Astrocyte (in vitro differentiated cells and primary cell): ENCODE measurements around the gene PRSS22. TPM values are rescaled to one million over a fixed set of nuclear protein-coding genes. Genes with fewer than 3 reads are reported as not detected.
A peak's percentile ranks its signal among the peaks of the same experiment; 100 is the strongest.

ENCODE experiments used
- DNase-seq: peaks from one replicate; pipeline ENCODE4 v3.0.0-alpha.2; 2010; ENCODE audit warnings: low read depth
- FAIRE-seq: peaks from 2 replicates; lab custom pipeline; 2011; peaks lifted over from hg19 to GRCh38; lab: Jason Lieb, UNC
- H2AFZ ChIP-seq: 2 replicates; pipeline ENCODE4 v1.6.0; 2012; ENCODE audit warnings: low read depth, low read length, inconsistent platforms
- H3K27ac ChIP-seq: 2 replicates; pipeline ENCODE4 v1.5.1; 2011; ENCODE audit warnings: low read depth, low read length, inconsistent platforms
- H3K27me3 ChIP-seq: 2 replicates; pipeline ENCODE4 v1.6.0; 2011; ENCODE audit warnings: low read length, inconsistent platforms; ENCODE audit not compliant: insufficient read depth
- H3K36me3 ChIP-seq: 2 replicates; pipeline ENCODE4 v1.5.1; 2011; ENCODE audit warnings: low read length, inconsistent platforms; ENCODE audit not compliant: insufficient read depth
- H3K4me1 ChIP-seq: 2 replicates; pipeline ENCODE4 v1.5.1; 2011; ENCODE audit warnings: low read length, inconsistent platforms; ENCODE audit not compliant: insufficient read depth
- H3K4me2 ChIP-seq: 2 replicates; pipeline ENCODE4 v1.6.0; 2012; ENCODE audit warnings: low read length, inconsistent platforms
- H3K4me3 ChIP-seq: 2 replicates; pipeline ENCODE4 v1.5.1; 2011; ENCODE audit warnings: low read depth, mild to moderate bottlenecking, low read length, inconsistent platforms; ENCODE audit not compliant: insufficient read depth
- H3K79me2 ChIP-seq: 2 replicates; pipeline ENCODE4 v1.6.0; 2012; ENCODE audit warnings: mild to moderate bottlenecking, low read length, inconsistent platforms; ENCODE audit not compliant: insufficient read depth
- H3K9ac ChIP-seq: 2 replicates; pipeline ENCODE4 v1.6.0; 2012; ENCODE audit warnings: mild to moderate bottlenecking, low read length, inconsistent platforms
- H3K9me3 ChIP-seq: 2 replicates; pipeline ENCODE4 v1.5.1; 2012; ENCODE audit warnings: low read depth, mild to moderate bottlenecking, low read length, inconsistent platforms; ENCODE audit not compliant: insufficient read depth
- H4K20me1 ChIP-seq: 2 replicates; pipeline ENCODE4 v1.6.0; 2012; ENCODE audit warnings: low read length, inconsistent platforms; ENCODE audit not compliant: insufficient read depth
- H3K27ac Mint-ChIP-seq: one replicate; pipeline ENCODE4 v1.8.0; 2021; ENCODE audit warnings: mild to moderate bottlenecking, mixed read lengths; ENCODE audit not compliant: unreplicated experiment
- H3K27me3 Mint-ChIP-seq: one replicate; pipeline ENCODE4 v1.8.0; 2021; ENCODE audit warnings: low read depth, mixed read lengths; ENCODE audit not compliant: unreplicated experiment
- H3K36me3 Mint-ChIP-seq: one replicate; pipeline ENCODE4 v1.8.0; 2021; ENCODE audit warnings: low read depth, mixed read lengths; ENCODE audit not compliant: unreplicated experiment
- H3K4me1 Mint-ChIP-seq: one replicate; pipeline ENCODE4 v1.8.0; 2021; ENCODE audit warnings: low read depth, mixed read lengths; ENCODE audit not compliant: unreplicated experiment
- H3K4me3 Mint-ChIP-seq: one replicate; pipeline ENCODE4 v1.8.0; 2021; ENCODE audit warnings: mild to moderate bottlenecking, moderate library complexity, mixed read lengths; ENCODE audit not compliant: unreplicated experiment
- H3K9me3 Mint-ChIP-seq: one replicate; pipeline ENCODE4 v1.8.0; 2021; ENCODE audit warnings: mild to moderate bottlenecking, mixed read lengths; ENCODE audit not compliant: unreplicated experiment
- EZH2 ChIP-seq: IDR thresholded peaks from 2 replicates; pipeline ENCODE4 v1.6.1; 2012; ENCODE audit warnings: mild to moderate bottlenecking, low read length, inconsistent platforms; ENCODE audit not compliant: insufficient read depth
- total RNA-seq: library from RNA; stranded (reverse); gene quantifications from 2 replicates; pipeline ENCODE4 v1.2.1, GENCODE V29; 2021
- TF ChIP-seq, protein P1 (sequence below): IDR thresholded peaks from 2 replicates; pipeline ENCODE4 v1.5.1; 2011; ENCODE audit warnings: low read depth, mild to moderate bottlenecking, inconsistent platforms, low read length, moderate library complexity; ENCODE audit not compliant: insufficient read depth

PRSS22 gene
- total RNA-seq, 1 donor from 2014 or later = 1.5 TPM

- no peaks in the 10 kb centered on the region for H4K20me1 ChIP-seq
- Mint-ChIP-seq H3K27me3 (no peaks in the 10 kb centered on the region), H3K9me3 (no peaks in the 10 kb centered on the region), H3K27ac (peak overlapping the region; percentile 37), H3K4me3 (no peak overlapping the region), H3K4me1 (peaks cover 36% of the 10 kb centered on the region), H3K36me3 (no peaks in the 10 kb centered on the region)
- FAIRE-seq = peak; percentile 9
- H3K79me2 ChIP-seq = no peaks in the 10 kb centered on the region
- H3K4me2 ChIP-seq = peak overlapping the region; percentile 78
- H3K9me3 ChIP-seq = no peaks in the 10 kb centered on the region
- peak overlapping the region; percentile 78 for H3K27ac ChIP-seq
- H3K9ac ChIP-seq = peak overlapping the region; percentile 59
- H3K4me1 ChIP-seq = peaks cover 33% of the 10 kb centered on the region
- no peaks in the 10 kb centered on the region for H3K36me3 ChIP-seq
- no peak for TF ChIP-seq EZH2
- TF ChIP-seq, protein P1, sequence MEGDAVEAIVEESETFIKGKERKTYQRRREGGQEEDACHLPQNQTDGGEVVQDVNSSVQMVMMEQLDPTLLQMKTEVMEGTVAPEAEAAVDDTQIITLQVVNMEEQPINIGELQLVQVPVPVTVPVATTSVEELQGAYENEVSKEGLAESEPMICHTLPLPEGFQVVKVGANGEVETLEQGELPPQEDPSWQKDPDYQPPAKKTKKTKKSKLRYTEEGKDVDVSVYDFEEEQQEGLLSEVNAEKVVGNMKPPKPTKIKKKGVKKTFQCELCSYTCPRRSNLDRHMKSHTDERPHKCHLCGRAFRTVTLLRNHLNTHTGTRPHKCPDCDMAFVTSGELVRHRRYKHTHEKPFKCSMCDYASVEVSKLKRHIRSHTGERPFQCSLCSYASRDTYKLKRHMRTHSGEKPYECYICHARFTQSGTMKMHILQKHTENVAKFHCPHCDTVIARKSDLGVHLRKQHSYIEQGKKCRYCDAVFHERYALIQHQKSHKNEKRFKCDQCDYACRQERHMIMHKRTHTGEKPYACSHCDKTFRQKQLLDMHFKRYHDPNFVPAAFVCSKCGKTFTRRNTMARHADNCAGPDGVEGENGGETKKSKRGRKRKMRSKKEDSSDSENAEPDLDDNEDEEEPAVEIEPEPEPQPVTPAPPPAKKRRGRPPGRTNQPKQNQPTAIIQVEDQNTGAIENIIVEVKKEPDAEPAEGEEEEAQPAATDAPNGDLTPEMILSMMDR = no peak
- DNase-seq = peak; percentile 14
- no peak overlapping the region for H2AFZ ChIP-seq
- peaks cover 3% of the 10 kb centered on the region for H3K27me3 ChIP-seq
- H3K4me3 ChIP-seq = no peak overlapping the region
These were observed 21.1 kb downstream of the PRSS22 start for GRCh38 chr16:2836646-2837508.

- H3K27ac ChIP-seq = peak overlapping the region; percentile 78
These were observed 22.1 kb downstream of the PRSS22 start for GRCh38 chr16:2835638-2836493.

More at GRCh38 chr16:2835638-2836493, 22.1 kb downstream of the PRSS22 start:
- Mint-ChIP-seq H3K9me3 (no peaks in the 10 kb centered on the region), H3K4me3 (peak overlapping the region; percentile 21), H3K4me1 (peaks cover 36% of the 10 kb centered on the region), H3K36me3 (no peaks in the 10 kb centered on the region), H3K27ac (peak overlapping the region; percentile 37), H3K27me3 (no peaks in the 10 kb centered on the region)
- Histone ChIP-seq H3K9ac (peak overlapping the region; percentile 59), H3K9me3 (no peaks in the 10 kb centered on the region), H3K36me3 (no peaks in the 10 kb centered on the region), H4K20me1 (no peaks in the 10 kb centered on the region), H3K4me2 (peak overlapping the region; percentile 78), H3K27me3 (peaks cover 3% of the 10 kb centered on the region), H3K79me2 (no peaks in the 10 kb centered on the region), H3K4me1 (peaks cover 33% of the 10 kb centered on the region), H2AFZ (no peak overlapping the region), H3K4me3 (no peak overlapping the region)
- no peak for TF ChIP-seq EZH2
- TF ChIP-seq, protein P1 = no peak
- FAIRE-seq (peak; percentile 100), DNase-seq (peak; percentile 100)
